AG08395 (cell line): ENCODE data around the gene BTN1A1.

Experiments used
- DNase-seq: peaks from one replicate; pipeline ENCODE4 v3.0.0; 2012; ENCODE audit warnings: mixed read lengths, low spot score

The BTN1A1 gene

GRCh38 chr6:26475823-26476729 lies 24.0 kb upstream of the BTN1A1 start:
- DNase-seq, result peak; percentile 14

GRCh38 chr6:26476896-26477295 lies 23.2 kb upstream of the BTN1A1 start:
- no peak for DNase-seq

- DNase-seq, result no peak
Measured at GRCh38 chr6:26477426-26477825, 22.7 kb upstream of the BTN1A1 start.

GRCh38 chr6:26478100-26478984 lies 21.8 kb upstream of the BTN1A1 start:
- DNase-seq, result no peak

GRCh38 chr6:26478985-26479278 lies 21.2 kb upstream of the BTN1A1 start:
- DNase-seq, result no peak

GRCh38 chr6:26482338-26482737 lies 17.8 kb upstream of the BTN1A1 start:
- DNase-seq, result no peak

- DNase-seq, result no peak
Measured at GRCh38 chr6:26483727-26484126, 16.4 kb upstream of the BTN1A1 start.

GRCh38 chr6:26484161-26484560 lies 15.9 kb upstream of the BTN1A1 start:
- DNase-seq, result no peak

- DNase-seq, result no peak
Measured at GRCh38 chr6:26485112-26485780, 14.9 kb upstream of the BTN1A1 start.

GRCh38 chr6:26486358-26486757 lies 13.7 kb upstream of the BTN1A1 start:
- DNase-seq, result no peak

GRCh38 chr6:26487466-26487865 lies 12.6 kb upstream of the BTN1A1 start:
- DNase-seq, result no peak

- no peak for DNase-seq
Measured at GRCh38 chr6:26489996-26490964, 9.8 kb upstream of the BTN1A1 start.

- DNase-seq, result no peak
Measured at GRCh38 chr6:26491604-26492003, 8.5 kb upstream of the BTN1A1 start.

GRCh38 chr6:26493258-26493657 lies 6.8 kb upstream of the BTN1A1 start:
- peak; percentile 37 for DNase-seq

- DNase-seq, result no peak
Measured at GRCh38 chr6:26494117-26494516, 6.0 kb upstream of the BTN1A1 start.

GRCh38 chr6:26495281-26495680 lies 4.8 kb upstream of the BTN1A1 start:
- no peak for DNase-seq

- DNase-seq, result no peak
Measured at GRCh38 chr6:26497610-26498009, 2.5 kb upstream of the BTN1A1 start.

GRCh38 chr6:26501482-26501986 lies 1.4 kb downstream of the BTN1A1 start:
- peak; percentile 9 for DNase-seq

GRCh38 chr6:26502165-26502564 lies 2.1 kb downstream of the BTN1A1 start:
- DNase-seq, result no peak

- no peak for DNase-seq
Measured at GRCh38 chr6:26502626-26503025, 2.5 kb downstream of the BTN1A1 start.

GRCh38 chr6:26507658-26508057 lies 7.6 kb downstream of the BTN1A1 start:
- DNase-seq, result no peak
